H1 (cell line): ENCODE results near the gene RANBP3L. TPM values are rescaled to one million over a fixed set of nuclear protein-coding genes. Genes with fewer than 3 reads are reported as not detected.

Experiments
- ASH2L ChIP-seq: fragments of 200-600, 300-600 bp; sonication (generic); IDR thresholded peaks from one replicate; pipeline ENCODE4 v1.7.1; 2017; ENCODE audit warnings: low read length
- BACH1 ChIP-seq: IDR thresholded peaks from 2 replicates; pipeline ENCODE4 v1.6.1; 2012; ENCODE audit warnings: low read length, improper control_type of control experiment
- CTCF ChIP-seq, 3 experiments: IDR thresholded peaks; 1 replicate in 2 of 3; 2 replicates in 1 of 3; pipeline versions ENCODE4 v1.5.1 to v1.6.1; 2011; ENCODE audit warnings: low read length in 3 of 3, mild to moderate bottlenecking in 3 of 3, inconsistent platforms in 2 of 3, low read depth in 1 of 3, moderate library complexity in 1 of 3; ENCODE audit not compliant: insufficient read depth in 1 of 3; ENCODE audit errors: control extremely low read depth in 1 of 3
- HDAC2 ChIP-seq, 2 experiments: fragments of 300-600 bp in 1 of 2; sonication (generic) in 1 of 2; IDR thresholded peaks; 2 replicates each; pipeline ENCODE4 v1.6.1; 2011 to 2012; ENCODE audit warnings: low read depth in 2 of 2, low read length in 2 of 2, mild to moderate bottlenecking in 2 of 2, moderate library complexity in 2 of 2, borderline replicate concordance in 1 of 2, inconsistent platforms in 1 of 2
- KDM4A ChIP-seq: IDR thresholded peaks from one replicate; pipeline ENCODE4 v1.7.1; 2012; ENCODE audit warnings: low read depth, mild to moderate bottlenecking, moderate library complexity, low read length, inconsistent platforms; ENCODE audit not compliant: severe bottlenecking
- NANOG ChIP-seq: IDR thresholded peaks from 2 replicates; pipeline ENCODE4 v1.6.1; 2011; ENCODE audit warnings: low read length, low read depth, mild to moderate bottlenecking, inconsistent platforms; ENCODE audit not compliant: insufficient read depth, poor library complexity, severe bottlenecking
- PHF8 ChIP-seq: fragments of 200-600 bp; sonication (generic); conservative IDR thresholded peaks from 2 replicates; pipeline ENCODE4 v1.7.1; 2012; ENCODE audit warnings: low read depth, mild to moderate bottlenecking, inconsistent platforms, low read length, moderate library complexity
- POLR2A ChIP-seq, 2 experiments: IDR thresholded peaks; 1 replicate in 1 of 2; 2 replicates in 1 of 2; pipeline ENCODE4 v1.6.1; 2011; ENCODE audit warnings: low read depth in 2 of 2, low read length in 2 of 2, mild to moderate bottlenecking in 2 of 2; ENCODE audit errors: control extremely low read depth in 1 of 2
- POLR2AphosphoS5 ChIP-seq: IDR thresholded peaks from 2 replicates; pipeline ENCODE4 v1.6.1; 2011; ENCODE audit warnings: low read depth, low read length
- RXRA ChIP-seq: IDR thresholded peaks from 2 replicates; pipeline ENCODE4 v1.6.1; 2011; ENCODE audit warnings: low read depth, mild to moderate bottlenecking, low read length, moderate library complexity; ENCODE audit not compliant: insufficient read depth
- TAF7 ChIP-seq: optimal IDR thresholded peaks from 2 replicates; pipeline ENCODE3; 2011; ENCODE audit warnings: low read depth, mild to moderate bottlenecking, inconsistent platforms, low read length, moderate library complexity, borderline replicate concordance
- TCF12 ChIP-seq: IDR thresholded peaks from 2 replicates; pipeline ENCODE4 v1.6.1; 2011; ENCODE audit warnings: low read depth, mild to moderate bottlenecking, low read length
- TEAD4 ChIP-seq: IDR thresholded peaks from 2 replicates; pipeline ENCODE4 v1.6.1; 2012; ENCODE audit warnings: low read depth, low read length, inconsistent platforms, mixed read lengths
- polyA plus RNA-seq, 7 experiments: library from polyadenylated mRNA; depleted of rRNA in 3 of 7; stranded (reverse) in 5 of 7; unstranded in 2 of 7; fragments of >200 nt in 5 of 7; fragments of 200-250 nt in 2 of 7; gene quantifications; 1 replicate in 5 of 7; 2 replicates in 1 of 7; 4 replicates in 1 of 7; pipeline versions ENCODE4 v1.2.1 to v1.2.3, GENCODE V29; 2011 to 2013; ENCODE audit warnings: missing spikeins in 2 of 7, mixed read lengths in 2 of 7
- total RNA-seq: library from RNA; stranded (reverse); fragmentation: NEBNext Ultra II Directional; extraction: Animal tissue kit (Norgen Biotek cat#: 25700); gene quantifications from 2 replicates; pipeline ENCODE4 v1.2.1, GENCODE V29; 2021
- TF ChIP-seq, protein P1 (sequence below): IDR thresholded peaks from 2 replicates; pipeline ENCODE4 v1.6.1; 2012; ENCODE audit warnings: inconsistent platforms

The RANBP3L gene
- total and polyA plus RNA-seq, 2 of the 8 experiments (the other 6 are each of a cell fraction or from before 2014, with no cell fraction given), result not detected

- TF ChIP-seq TAF7, result peak; percentile 96
- TF ChIP-seq NANOG, result peak; percentile 73
- peak; percentile 44; the same call in 1 of the 2 replicates for TF ChIP-seq BACH1
- TF ChIP-seq TEAD4, result 0 out of 2 replicates have a peak, but pooled peaks have one; percentile 12
- TF ChIP-seq CTCF (IDR thresholded peaks at IDR 0.05; ENCODE audit: control extremely low read depth in 1 of 3, insufficient read depth in 1 of 3, low read depth in 1 of 3, low read length in 3 of 3), result peak; percentile 54 to 72 (median 63)
- TF ChIP-seq POLR2AphosphoS5, result peak; percentile 47
- TF ChIP-seq, protein P1, sequence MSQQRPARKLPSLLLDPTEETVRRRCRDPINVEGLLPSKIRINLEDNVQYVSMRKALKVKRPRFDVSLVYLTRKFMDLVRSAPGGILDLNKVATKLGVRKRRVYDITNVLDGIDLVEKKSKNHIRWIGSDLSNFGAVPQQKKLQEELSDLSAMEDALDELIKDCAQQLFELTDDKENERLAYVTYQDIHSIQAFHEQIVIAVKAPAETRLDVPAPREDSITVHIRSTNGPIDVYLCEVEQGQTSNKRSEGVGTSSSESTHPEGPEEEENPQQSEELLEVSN, result peak; percentile 100
- TF ChIP-seq RXRA, result no peak
- TF ChIP-seq HDAC2 (IDR thresholded peaks at IDR 0.05; ENCODE audit: borderline replicate concordance in 1 of 2, low read depth in 2 of 2, low read length in 2 of 2), result peak in 1 of 2 experiments; percentile 67; a peak in 1 of 4 replicates
- TF ChIP-seq TCF12, result peak; percentile 63; the same call in 1 of the 2 replicates
- peak; percentile 89 for TF ChIP-seq KDM4A
- peak; percentile 93 for TF ChIP-seq ASH2L
- TF ChIP-seq PHF8, result peak; percentile 78
- TF ChIP-seq POLR2A (IDR thresholded peaks at IDR 0.05; ENCODE audit: control extremely low read depth in 1 of 2, low read depth in 2 of 2, low read length in 2 of 2), result peak; percentile 42 to 79
Observed at GRCh38 chr5:36241631-36242533, 59.8 kb downstream of the RANBP3L start, which contains the start of gene NADK2 (continued).
